Neural progenitor cell (in vitro differentiated cells): Measurements from ENCODE around the gene DRG2. TPM values are rescaled to one million over a fixed set of nuclear protein-coding genes. Genes with fewer than 3 reads are reported as not detected.

Source experiments
- DNase-seq: peaks from one replicate; pipeline ENCODE4 v3.0.0-alpha.2; 2016; ENCODE audit warnings: low spot score
- H2AFZ ChIP-seq: fragments of 200-600 bp; sonication (generic); replicated peaks from 2 replicates; pipeline ENCODE4 v1.6.1; 2016; ENCODE audit warnings: antibody characterized with exemption
- H3F3A ChIP-seq: fragments of 200-600 bp; sonication (generic); 2 replicates; pipeline ENCODE4 v1.6.1; 2016; ENCODE audit warnings: antibody characterized with exemption, low read depth
- H3K27ac ChIP-seq: fragments of 200-600 bp; sonication (generic); 2 replicates; pipeline ENCODE4 v1.5.1; 2016; ENCODE audit warnings: mild to moderate bottlenecking
- H3K27me3 ChIP-seq: fragments of 200-600 bp; sonication (generic); 2 replicates; pipeline ENCODE4 v1.6.1; 2016; ENCODE audit warnings: mild to moderate bottlenecking, moderate library complexity
- H3K36me3 ChIP-seq: fragments of 200-600 bp; sonication (generic); 2 replicates; pipeline ENCODE4 v1.5.1; 2016
- H3K4me1 ChIP-seq: fragments of 200-600 bp; sonication (generic); 2 replicates; pipeline ENCODE4 v1.6.1; 2016; ENCODE audit warnings: mixed run types
- H3K4me2 ChIP-seq: fragments of 200-600 bp; sonication (generic); 2 replicates; pipeline ENCODE4 v1.6.1; 2016
- H3K4me3 ChIP-seq: fragments of 200-600 bp; sonication (generic); 2 replicates; pipeline ENCODE4 v1.5.1; 2016
- H3K79me2 ChIP-seq: fragments of 200-600 bp; sonication (generic); 2 replicates; pipeline ENCODE4 v1.6.1; 2016; ENCODE audit warnings: low read depth
- H3K9ac ChIP-seq: fragments of 200-600 bp; sonication (generic); 2 replicates; pipeline ENCODE4 v1.6.1; 2016
- H3K9me3 ChIP-seq: fragments of 200-600 bp; sonication (generic); 2 replicates; pipeline ENCODE4 v1.5.1; 2016; ENCODE audit warnings: low read depth
- H4K20me1 ChIP-seq: fragments of 200-600 bp; sonication (generic); 2 replicates; pipeline ENCODE4 v1.6.1; 2016; ENCODE audit warnings: low read depth
- H3K27ac Mint-ChIP-seq: 3 replicates; pipeline ENCODE4 v1.8.0; 2021; ENCODE audit warnings: mixed read lengths
- H3K27me3 Mint-ChIP-seq: 2 replicates; pipeline ENCODE4 v1.8.0; 2022; ENCODE audit warnings: low read depth, mild to moderate bottlenecking, inconsistent platforms, moderate library complexity, mixed read lengths; ENCODE audit not compliant: insufficient read depth
- H3K36me3 Mint-ChIP-seq: 3 replicates; pipeline ENCODE4 v1.8.0; 2021; ENCODE audit warnings: mixed read lengths
- H3K4me1 Mint-ChIP-seq: 3 replicates; pipeline ENCODE4 v1.8.0; 2021; ENCODE audit warnings: mixed read lengths
- H3K4me3 Mint-ChIP-seq: 3 replicates; pipeline ENCODE4 v1.8.0; 2021; ENCODE audit warnings: mild to moderate bottlenecking, moderate library complexity, mixed read lengths
- H3K9me3 Mint-ChIP-seq: 3 replicates; pipeline ENCODE4 v1.8.0; 2020; ENCODE audit warnings: mixed read lengths
- EZH2 ChIP-seq: fragments of 200-600 bp; sonication (generic); IDR thresholded peaks from 2 replicates; pipeline ENCODE4 v1.6.1; 2017; ENCODE audit warnings: antibody characterized with exemption, mild to moderate bottlenecking, moderate library complexity
- EZH2phosphoT487 ChIP-seq: fragments of 200-600 bp; sonication (generic); IDR thresholded peaks from 2 replicates; pipeline ENCODE4 v1.6.1; 2017; ENCODE audit warnings: antibody characterized with exemption
- total RNA-seq: library from RNA; depleted of rRNA; stranded (reverse); fragments of >200 nt; gene quantifications from 2 replicates; pipeline ENCODE4 v1.2.3, GENCODE V29; 2015; ENCODE audit warnings: low replicate concordance
- TF ChIP-seq, protein P1 (sequence below): fragments of 200-600 bp; sonication (generic); IDR thresholded peaks from 2 replicates; pipeline ENCODE4 v1.5.1; 2017; ENCODE audit warnings: antibody characterized with exemption, mild to moderate bottlenecking

The DRG2 gene
- total RNA-seq, 1 donor from 2014 or later = 24.8 TPM

DNA sequence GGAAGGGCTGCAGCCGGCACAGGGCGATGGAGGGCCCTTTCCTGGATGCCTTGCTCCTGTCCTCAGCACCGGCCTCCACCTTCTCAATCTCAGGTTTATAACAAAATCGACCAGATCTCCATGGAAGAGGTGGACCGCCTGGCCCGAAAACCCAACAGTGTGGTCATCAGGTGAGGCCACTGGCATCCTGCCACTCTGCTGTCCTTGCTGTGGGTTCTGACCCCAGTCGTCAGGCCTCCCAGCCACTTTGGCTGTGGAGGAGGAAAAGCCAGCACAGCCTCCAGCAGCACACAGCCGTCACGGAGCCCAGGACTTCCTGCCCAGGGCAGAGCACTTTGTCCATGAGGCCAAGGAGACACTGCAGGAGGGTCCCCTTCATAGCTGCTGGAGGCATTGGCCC is 14.1 kb downstream of the DRG2 start:
- Histone ChIP-seq H3K9ac (no peak overlapping the region), H4K20me1 (no peaks in the 10 kb centered on the region), H3K27ac (no peak overlapping the region), H3K27me3 (no peaks in the 10 kb centered on the region), H3K4me1 (no peaks in the 10 kb centered on the region), H2AFZ (no peak overlapping the region), H3K9me3 (no peaks in the 10 kb centered on the region), H3K36me3 (no peaks in the 10 kb centered on the region), H3F3A (no peaks in the 10 kb centered on the region), H3K4me3 (no peak overlapping the region), H3K4me2 (no peak overlapping the region), H3K79me2 (no peaks in the 10 kb centered on the region)
- Mint-ChIP-seq H3K36me3 (peaks cover 10% of the 10 kb centered on the region), H3K27me3 (peaks cover under 1% of the 10 kb centered on the region), H3K27ac (no peak overlapping the region), H3K4me3 (no peak overlapping the region), H3K4me1 (no peaks in the 10 kb centered on the region), H3K9me3 (no peaks in the 10 kb centered on the region)
- DNase-seq = no peak
- TF ChIP-seq, protein P1, sequence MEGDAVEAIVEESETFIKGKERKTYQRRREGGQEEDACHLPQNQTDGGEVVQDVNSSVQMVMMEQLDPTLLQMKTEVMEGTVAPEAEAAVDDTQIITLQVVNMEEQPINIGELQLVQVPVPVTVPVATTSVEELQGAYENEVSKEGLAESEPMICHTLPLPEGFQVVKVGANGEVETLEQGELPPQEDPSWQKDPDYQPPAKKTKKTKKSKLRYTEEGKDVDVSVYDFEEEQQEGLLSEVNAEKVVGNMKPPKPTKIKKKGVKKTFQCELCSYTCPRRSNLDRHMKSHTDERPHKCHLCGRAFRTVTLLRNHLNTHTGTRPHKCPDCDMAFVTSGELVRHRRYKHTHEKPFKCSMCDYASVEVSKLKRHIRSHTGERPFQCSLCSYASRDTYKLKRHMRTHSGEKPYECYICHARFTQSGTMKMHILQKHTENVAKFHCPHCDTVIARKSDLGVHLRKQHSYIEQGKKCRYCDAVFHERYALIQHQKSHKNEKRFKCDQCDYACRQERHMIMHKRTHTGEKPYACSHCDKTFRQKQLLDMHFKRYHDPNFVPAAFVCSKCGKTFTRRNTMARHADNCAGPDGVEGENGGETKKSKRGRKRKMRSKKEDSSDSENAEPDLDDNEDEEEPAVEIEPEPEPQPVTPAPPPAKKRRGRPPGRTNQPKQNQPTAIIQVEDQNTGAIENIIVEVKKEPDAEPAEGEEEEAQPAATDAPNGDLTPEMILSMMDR = no peak
- no peak for TF ChIP-seq EZH2

DNA sequence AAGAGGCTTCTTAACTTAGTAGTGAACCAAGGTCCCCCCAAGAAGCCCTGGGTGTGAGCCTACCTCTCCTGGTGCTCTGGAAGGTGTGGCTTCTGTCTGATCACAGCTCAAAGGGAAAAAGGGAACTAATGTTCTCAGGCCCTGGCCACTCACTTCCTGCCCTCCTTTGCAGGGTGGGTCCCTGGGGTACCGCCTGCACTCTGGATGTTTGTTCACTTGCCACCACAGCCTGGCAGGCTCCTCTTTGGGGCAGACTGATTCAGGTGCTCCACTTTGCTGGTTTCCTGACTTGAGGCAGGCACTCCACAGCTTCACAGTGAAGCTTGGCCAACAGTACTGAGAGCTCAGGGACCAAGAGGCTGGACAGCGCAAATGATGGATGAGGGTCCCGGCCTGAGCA is 14.9 kb downstream of the DRG2 start:
- Mint-ChIP-seq H3K9me3 (no peaks in the 10 kb centered on the region), H3K4me1 (no peaks in the 10 kb centered on the region), H3K27me3 (peaks cover 2% of the 10 kb centered on the region), H3K4me3 (no peak overlapping the region), H3K36me3 (peaks cover 12% of the 10 kb centered on the region), H3K27ac (no peak overlapping the region)
- Histone ChIP-seq H3K4me3 (no peak overlapping the region), H3K4me2 (no peak overlapping the region), H3K4me1 (no peaks in the 10 kb centered on the region), H2AFZ (no peak overlapping the region), H3K79me2 (no peaks in the 10 kb centered on the region), H3K27me3 (no peaks in the 10 kb centered on the region), H4K20me1 (no peaks in the 10 kb centered on the region), H3K9me3 (no peaks in the 10 kb centered on the region), H3K36me3 (no peaks in the 10 kb centered on the region), H3F3A (no peaks in the 10 kb centered on the region), H3K9ac (no peak overlapping the region), H3K27ac (no peak overlapping the region)
- TF ChIP-seq EZH2phosphoT487 = no peak
- TF ChIP-seq, protein P1 = no peak
- TF ChIP-seq EZH2 = no peak
- no peak for DNase-seq

DNA sequence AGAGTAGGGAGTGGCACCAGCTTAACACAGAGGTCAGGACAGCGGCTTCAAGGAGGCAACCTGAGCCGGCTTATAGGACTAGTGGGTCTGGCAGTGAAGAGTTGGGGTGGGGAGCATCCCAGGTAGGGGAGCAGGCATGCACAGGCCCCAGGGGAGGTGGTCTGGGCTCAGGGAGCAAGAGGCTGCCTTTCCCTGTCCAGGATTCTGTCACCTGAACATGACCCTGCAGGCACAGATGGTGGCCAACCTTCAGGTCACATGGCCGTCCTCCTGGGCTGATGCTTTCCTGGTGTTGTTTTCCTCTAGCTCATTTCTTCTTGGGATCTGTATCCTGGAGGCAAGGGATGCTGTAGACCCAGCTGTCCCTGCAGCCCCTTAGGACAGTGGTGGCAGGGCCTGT is 17.3 kb downstream of the DRG2 start:
- no peaks in the 10 kb centered on the region for H4K20me1 ChIP-seq
- no peak overlapping the region for H3K4me3 ChIP-seq
- no peak for DNase-seq
- no peak overlapping the region for H3K4me3 Mint-ChIP-seq
- H3K79me2 ChIP-seq = no peaks in the 10 kb centered on the region
- TF ChIP-seq EZH2 (no peak), EZH2phosphoT487 (no peak)
- TF ChIP-seq, protein P1 = no peak
- no peak overlapping the region for H3K27ac ChIP-seq
- no peak overlapping the region for H2AFZ ChIP-seq
- H3K36me3 Mint-ChIP-seq = peaks cover 8% of the 10 kb centered on the region
- no peaks in the 10 kb centered on the region for H3K9me3 Mint-ChIP-seq
- H3K9ac ChIP-seq = no peak overlapping the region
- H3K4me2 ChIP-seq = no peak overlapping the region
- H3K36me3 ChIP-seq = no peaks in the 10 kb centered on the region
- H3K4me1 ChIP-seq = no peaks in the 10 kb centered on the region
- no peaks in the 10 kb centered on the region for H3K9me3 ChIP-seq
- peaks cover 4% of the 10 kb centered on the region for H3K27me3 Mint-ChIP-seq
- peaks cover 11% of the 10 kb centered on the region for H3K4me1 Mint-ChIP-seq
- H3F3A ChIP-seq = no peaks in the 10 kb centered on the region
- no peaks in the 10 kb centered on the region for H3K27me3 ChIP-seq
- H3K27ac Mint-ChIP-seq = peak overlapping the region; percentile 42

DNA sequence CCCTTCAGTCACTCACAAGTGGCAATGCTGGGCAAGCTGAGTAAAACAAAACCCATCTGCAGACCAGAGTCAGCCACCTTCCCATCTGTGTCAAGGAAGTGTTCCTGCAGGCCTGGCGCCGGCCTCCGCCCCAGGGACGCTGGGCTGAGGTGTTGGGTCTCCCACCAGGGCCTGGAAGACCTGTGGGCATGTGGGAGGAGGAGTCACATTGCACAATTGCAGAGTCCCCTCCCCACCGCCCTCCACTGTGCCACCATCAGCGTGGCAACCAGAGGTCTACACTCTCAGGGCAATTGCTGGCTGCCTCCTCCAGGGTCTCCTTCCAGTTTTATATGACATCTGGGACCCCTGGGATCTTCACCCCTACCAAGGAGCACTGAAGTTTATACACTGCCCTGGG is 17.8 kb downstream of the DRG2 start:
- Histone ChIP-seq H3K9me3 (no peaks in the 10 kb centered on the region), H4K20me1 (no peaks in the 10 kb centered on the region), H3K4me1 (no peaks in the 10 kb centered on the region), H2AFZ (no peak overlapping the region), H3K27me3 (no peaks in the 10 kb centered on the region), H3K27ac (no peak overlapping the region), H3K4me2 (no peak overlapping the region), H3F3A (no peaks in the 10 kb centered on the region), H3K36me3 (no peaks in the 10 kb centered on the region), H3K9ac (no peak overlapping the region), H3K4me3 (no peak overlapping the region), H3K79me2 (no peaks in the 10 kb centered on the region)
- peaks cover 4% of the 10 kb centered on the region for H3K27me3 Mint-ChIP-seq
- H3K36me3 Mint-ChIP-seq = peaks cover 8% of the 10 kb centered on the region
- H3K4me1 Mint-ChIP-seq = peaks cover 14% of the 10 kb centered on the region
- H3K4me3 Mint-ChIP-seq = no peak overlapping the region
- no peak for DNase-seq
- H3K27ac Mint-ChIP-seq = no peak overlapping the region
- H3K9me3 Mint-ChIP-seq = no peaks in the 10 kb centered on the region
- TF ChIP-seq EZH2 = no peak
- no peak for TF ChIP-seq EZH2phosphoT487
- TF ChIP-seq, protein P1 = no peak
